Renal cortex interstitium (tissue), 11 donors: Measurements from ENCODE around the gene ARHGEF28. TPM values are rescaled to one million over a fixed set of nuclear protein-coding genes. Genes with fewer than 3 reads are reported as not detected.
A peak's percentile ranks its signal among the peaks of the same experiment; 100 is the strongest.

Source experiments
- DNase-seq, 11 donors: peaks; one replicate each; pipeline ENCODE4 v3.0.0-alpha.2; 2013; ENCODE audit warnings: low read depth in 9 of 11, low spot score in 4 of 11; ENCODE audit errors: extremely low read depth in 1 of 11
- polyA plus RNA-seq, 3 donors: library from polyadenylated mRNA; unstranded; fragments of 120-200 nt; gene quantifications; one replicate each; pipeline ENCODE4 v1.2.1, GENCODE V29; 2013; ENCODE audit not compliant: insufficient read length in 3 of 3

Gene ARHGEF28
- polyA plus RNA-seq, 3 donors = 40.8 to 70.9 (median 52.7) TPM

DNA sequence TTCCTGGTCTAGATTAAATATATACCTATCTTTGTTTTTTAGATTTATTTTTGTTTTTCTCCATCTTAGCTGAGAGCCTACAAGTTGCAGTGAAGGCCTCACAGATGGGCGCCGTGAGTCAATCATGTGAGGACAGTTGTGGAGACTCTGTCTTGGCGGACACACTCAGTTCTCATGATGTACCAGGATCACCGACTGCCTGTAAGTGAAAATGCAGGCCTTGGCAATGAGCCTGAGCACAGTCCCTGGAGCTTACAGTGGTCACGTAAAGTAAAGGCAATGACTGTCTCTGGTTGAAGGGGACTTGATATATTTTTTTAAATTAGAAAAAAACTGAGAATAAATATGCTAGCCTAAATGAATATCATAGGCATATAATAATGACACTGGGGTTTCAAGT lies 271.9 kb downstream of the ARHGEF28 start:
- DNase-seq = no peak

DNA sequence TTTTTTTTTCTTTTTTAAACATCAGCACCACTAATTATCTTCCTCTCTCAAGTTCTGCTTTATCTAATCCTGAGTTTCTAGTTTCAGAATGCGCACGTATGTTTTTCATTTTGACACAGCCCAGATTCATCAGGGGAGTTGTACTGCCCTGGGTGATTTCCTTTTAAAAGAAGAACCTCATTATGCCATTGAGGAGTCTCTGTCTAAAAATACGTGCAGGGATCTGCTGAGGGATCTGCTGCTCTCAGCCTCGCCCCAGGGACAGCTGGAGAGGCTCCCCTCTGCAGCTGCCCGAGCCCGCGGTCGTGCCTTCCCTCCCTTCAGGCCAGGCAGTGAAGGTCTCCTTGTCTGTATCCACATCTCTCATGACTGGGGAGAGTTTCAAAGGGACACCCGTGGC lies 273.1 kb downstream of the ARHGEF28 start:
- no peak for DNase-seq

DNA sequence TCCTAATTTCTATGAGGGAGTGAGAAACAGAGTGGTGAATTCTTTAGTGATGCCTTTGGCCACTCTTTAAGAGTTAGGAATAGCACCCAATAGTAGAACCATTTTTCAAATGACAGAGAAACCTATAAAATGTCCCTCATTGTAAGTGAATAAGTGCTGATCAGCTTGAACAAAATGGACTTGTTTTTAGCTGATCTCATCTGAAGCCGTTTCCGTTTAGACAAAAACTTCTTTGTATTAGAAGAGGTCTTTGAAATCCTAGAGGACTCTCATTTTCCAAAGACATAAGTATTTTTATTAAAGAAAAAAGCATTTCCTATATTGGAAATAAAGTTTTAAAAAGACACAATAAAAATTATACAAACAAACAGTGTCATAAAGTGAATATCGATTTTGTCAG lies 273.9 kb downstream of the ARHGEF28 start:
- no peak for DNase-seq

DNA sequence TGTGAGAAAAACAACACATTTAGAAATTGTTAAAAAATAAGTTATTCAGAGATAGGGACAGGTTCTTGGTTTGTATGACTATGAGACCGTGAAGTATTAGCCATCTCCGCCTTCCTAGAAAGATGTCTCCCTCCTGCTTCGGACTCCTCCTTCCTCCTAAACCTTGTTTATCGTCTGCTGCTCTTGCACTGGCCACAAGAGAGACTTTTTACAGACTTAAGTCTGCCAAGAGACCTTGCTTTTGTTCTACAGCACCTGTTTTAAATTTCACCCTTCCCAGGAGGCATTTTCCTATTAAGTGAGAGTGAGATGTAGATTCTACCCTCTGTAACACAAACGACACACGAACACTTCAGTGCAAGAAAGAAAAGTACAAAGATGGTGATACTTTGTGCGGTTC lies 274.6 kb downstream of the ARHGEF28 start:
- no peak for DNase-seq

DNA sequence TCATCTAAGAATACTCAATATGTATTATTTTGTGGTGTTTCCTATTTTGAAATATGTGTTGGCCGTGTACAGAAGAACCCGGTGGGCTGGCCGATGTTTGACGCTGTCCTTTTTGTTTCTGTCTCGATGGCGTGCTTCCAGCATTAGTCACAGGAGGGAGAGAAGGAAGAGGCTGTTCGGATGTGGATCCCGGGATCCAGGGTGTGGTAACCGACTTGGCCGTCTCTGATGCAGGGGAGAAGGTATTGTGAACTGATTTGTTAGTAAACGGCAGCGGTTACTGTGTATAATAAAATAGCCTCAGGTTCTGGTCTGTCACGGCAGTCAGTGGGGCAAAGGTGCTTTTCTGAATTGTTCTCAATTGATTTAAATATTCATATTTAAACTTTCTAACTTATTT lies 275.0 kb downstream of the ARHGEF28 start:
- DNase-seq = no peak

DNA sequence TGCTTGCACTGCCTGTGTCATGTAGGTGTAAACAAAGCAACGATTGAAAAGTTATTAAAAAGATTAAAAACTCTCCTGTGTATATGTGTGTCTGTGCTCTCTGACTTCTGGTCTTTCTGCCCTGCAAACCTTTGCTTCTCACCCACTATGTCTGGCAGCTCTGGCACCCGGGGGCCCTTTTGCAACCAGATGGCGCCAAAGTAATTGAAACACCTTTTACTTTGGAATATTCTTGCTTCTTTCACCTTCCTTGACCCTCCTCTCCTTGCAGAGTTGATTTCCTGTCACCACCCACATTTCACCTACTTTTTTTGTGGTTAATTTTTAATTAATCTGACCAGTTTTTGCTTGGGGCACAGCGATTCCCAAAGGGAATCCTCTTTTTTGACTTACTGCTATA lies 275.5 kb downstream of the ARHGEF28 start:
- DNase-seq = no peak

DNA sequence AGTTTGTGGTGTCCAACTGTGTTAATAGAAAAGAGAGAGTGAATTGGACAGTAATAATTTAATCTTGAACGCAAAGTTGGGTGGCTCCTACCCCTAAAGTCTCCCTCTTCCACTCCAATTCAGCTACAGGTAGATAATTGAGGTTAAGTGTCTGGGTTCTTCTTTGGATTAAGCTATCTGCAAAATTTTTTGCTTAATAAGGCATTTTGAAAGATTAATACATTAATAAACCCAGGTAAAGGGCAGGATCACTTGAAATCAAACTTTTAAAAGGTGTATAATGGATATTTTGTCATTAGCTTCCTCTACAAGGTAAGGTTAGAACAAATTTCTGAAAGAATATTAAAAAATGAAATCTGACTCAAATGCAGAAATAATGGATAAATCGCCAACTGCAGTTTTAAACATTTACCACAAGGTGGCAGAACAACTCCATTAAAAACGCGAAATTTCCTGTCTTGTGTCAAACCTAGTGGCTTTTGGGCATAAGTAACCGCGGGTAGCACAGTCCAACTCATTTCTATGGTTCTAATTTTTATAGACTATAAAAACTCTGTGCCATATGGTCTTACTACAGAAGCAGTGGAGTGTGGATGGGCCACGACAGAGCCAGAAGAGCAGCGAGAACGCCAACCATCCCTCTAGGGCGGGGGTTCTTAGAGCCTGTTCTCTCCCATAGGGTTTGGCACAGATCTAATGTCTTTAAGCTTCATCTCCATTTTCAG lies 276.5 kb downstream of the ARHGEF28 start:
- DNase-seq = peak in 7 of 11 donors; percentile 46 to 59 (median 57)

DNA sequence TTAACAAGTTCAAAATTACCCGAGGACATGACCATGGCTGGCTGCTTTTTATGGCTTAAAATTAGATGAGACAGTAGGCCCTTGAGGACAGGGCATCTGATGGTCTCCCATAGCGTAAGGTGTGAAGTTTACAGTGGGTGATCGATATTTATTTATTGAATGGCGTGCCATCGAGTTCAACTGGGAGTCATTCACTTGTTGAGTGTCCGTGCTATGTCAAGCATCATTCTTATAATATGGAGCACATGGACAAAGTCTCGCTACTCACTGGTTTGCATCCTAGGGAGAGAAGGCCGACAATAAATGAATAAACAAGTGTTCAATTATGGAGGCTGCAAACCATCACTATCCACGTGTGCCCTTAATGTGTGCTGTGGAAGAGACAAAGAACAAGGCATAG lies 277.2 kb downstream of the ARHGEF28 start:
- DNase-seq = no peak

DNA sequence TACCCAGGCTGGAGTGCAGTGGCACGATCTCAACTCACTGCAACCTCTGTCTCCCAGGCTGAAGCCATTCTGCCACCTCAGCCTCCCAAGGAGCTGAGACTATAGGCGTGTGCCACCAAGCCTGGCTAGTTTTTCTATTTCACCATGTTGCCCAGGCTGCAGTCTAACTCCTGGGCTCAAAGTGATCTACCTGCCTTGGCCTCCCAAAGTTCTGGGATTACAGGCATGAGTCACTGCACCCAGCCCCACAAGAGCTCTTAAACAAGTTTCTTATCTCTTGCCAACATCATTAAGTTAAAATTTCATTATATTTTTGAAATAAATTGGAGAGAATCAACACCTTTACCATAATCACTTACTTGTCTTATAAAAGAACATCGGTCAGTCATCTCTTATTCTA lies 280.3 kb downstream of the ARHGEF28 start:
- DNase-seq = no peak

DNA sequence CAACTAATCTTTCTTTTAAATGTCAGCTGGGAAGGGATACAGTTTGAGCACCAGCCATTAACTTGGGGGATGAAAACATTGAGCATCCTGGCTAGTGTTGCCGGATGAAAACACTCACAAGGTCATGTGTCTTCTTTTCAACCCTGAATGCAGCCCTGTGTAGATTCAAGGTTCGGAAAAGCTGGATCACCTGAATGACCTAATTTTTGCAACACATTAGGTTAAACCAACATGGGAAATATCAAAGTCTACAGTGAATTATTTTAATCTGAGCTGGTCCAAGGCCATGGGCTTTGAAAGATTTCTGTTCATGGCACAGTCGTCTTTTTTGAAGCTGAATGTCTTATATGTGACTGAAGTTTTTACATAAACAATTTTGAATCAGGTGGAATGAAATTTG lies 281.2 kb downstream of the ARHGEF28 start:
- DNase-seq = no peak

DNA sequence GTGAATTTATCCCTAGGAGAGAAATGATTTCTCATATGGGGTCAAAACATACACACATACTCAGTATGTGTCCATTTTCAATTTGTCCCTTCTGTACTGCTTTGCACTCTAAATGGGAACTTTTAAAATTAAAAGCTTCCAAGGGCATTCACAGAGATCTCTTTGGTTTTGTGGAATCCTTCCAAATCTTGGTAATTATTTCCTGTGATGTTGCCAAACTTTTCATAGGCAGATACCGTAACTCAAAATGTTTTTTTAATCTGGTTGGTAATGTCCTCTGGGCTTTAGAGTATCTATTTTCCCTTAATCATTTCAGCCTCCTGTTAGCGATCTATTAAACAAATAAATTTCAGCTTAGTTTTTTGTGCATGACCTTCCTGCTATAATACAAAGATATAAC lies 282.4 kb downstream of the ARHGEF28 start:
- DNase-seq = no peak

DNA sequence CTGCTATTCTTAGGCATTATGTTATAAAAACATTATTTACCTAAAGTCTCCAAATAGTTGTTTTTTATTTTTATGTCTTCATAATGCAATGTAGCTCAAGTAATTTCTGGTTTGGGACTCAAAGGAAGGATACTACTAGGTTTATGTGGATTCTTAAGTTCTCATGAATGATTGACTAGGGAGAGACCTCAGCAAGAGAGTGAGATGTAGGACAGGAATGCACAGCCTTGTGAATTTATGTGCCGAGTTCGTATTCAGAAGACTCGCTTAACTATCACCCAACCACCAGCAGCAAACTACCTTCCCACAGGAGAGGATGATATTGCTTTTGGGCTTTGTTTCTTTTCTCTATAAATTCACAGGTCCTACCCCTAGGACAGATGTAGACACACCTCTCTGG lies 282.9 kb downstream of the ARHGEF28 start:
- no peak for DNase-seq

DNA sequence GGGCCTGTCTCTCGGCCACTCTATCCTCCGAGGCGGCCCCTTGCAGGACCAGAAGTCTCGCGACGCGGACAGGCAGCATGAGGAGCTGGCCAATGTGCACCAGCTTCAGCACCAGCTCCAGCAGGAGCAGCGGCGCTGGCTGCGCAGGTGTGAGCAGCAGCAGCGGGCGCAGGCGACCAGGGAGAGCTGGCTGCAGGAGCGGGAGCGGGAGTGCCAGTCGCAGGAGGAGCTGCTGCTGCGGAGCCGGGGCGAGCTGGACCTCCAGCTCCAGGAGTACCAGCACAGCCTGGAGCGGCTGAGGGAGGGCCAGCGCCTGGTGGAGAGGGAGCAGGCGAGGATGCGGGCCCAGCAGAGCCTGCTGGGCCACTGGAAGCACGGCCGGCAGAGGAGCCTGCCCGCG lies 283.5 kb downstream of the ARHGEF28 start:
- no peak for DNase-seq

DNA sequence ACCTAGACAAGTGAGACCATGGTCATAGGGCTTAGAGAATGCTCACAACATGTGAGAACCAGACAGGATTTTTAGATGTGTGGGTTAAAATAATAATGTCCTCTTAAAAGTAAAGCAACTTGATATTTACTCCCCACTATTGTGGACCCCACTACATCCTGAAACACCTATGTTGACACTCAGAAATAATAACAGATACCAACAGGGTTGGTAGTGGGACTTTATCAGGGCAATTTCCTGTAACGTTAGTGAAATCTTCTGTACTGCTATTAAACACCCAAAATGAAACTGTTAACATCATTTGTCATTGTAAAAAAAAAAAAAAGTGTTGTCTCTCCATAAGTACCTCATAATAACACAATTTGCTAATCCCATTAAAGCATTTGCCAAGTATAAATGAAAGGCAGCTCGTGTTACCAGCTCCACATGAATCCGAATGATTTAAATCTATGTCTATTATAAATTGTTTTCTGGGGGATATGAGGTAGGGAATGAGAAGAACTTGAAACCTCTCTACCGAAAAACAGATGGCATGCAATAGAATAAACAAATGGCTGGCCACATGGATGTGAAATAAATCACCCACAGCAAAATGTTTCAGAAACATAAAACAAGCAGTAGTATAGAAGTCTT lies 285.9 kb downstream of the ARHGEF28 start:
- no peak for DNase-seq

DNA sequence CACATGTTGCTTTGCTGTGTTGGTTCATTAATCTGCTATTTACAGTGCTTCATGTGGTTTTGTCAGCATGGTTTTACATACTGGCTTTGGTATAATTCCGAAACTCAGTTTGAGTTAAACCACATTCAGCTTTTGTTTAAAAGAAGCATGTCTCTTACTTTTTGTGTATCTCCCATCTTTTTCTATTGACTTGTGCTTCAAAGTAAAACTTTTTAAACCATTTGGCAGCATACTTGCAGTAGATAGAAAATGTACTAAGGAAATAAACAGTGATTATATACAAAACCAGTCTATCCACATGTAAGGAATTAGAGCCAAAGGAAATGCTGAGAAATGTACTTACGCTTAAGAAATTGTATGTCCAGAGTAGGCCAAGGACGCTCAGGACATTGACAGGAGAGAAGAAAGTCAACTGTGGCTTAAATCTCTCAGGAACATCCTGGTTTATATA lies 286.9 kb downstream of the ARHGEF28 start:
- DNase-seq = no peak

DNA sequence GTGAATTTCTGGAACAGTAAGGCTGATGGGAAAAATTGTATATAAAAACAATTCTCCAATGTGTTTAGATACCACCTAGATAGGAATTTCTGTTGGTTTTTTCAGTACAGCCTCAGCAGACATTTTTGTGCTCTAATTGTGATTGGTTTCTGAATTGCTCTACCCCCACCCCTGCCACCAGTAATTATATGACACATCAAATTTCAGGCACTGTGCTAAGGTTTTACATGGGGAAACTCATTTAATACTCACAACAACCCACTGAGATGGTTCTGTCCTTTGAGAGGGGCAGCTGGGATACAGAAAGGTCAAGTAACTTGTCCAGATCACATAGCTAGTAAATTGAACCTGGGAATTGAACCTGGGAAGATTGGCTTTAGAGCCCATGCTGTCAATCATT lies 288.0 kb downstream of the ARHGEF28 start:
- DNase-seq = no peak

DNA sequence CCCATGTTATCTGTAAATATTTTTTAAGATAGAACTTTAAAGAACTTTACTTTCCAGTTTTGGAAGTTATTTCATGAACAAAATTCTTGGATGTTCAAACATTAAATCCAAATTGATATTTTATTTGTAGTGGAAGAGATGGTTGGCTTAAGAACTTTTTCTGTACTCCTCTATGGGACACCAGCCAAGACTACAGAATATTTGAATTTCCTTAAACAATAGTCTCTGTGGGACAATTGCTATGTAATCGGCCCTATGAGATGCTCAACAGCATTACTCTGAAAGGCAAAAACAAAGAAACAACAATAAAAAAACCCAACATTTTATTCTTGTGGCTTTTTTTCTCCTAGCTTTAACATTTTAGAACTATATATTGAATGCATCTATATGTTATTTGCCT lies 289.3 kb downstream of the ARHGEF28 start:
- no peak for DNase-seq

DNA sequence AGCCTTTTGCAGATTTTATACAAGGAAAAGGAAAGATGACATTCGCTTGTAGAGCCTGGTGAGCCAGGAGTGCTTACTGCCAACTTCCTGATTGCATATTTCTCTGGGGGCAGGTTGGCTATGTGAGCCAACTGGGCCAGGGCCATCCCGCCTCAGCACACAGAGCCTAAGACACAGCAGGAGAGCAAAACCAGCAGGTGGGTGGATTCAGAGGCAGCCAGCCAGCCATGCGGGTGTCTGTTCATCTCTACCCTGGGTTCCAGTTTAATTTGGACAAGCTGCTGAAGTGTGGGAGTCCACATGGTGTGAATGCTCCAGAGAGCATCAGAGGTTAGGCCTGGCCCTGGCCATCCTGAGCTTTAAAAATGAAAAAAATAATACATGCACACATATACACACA lies 291.4 kb downstream of the ARHGEF28 start:
- DNase-seq = no peak

DNA sequence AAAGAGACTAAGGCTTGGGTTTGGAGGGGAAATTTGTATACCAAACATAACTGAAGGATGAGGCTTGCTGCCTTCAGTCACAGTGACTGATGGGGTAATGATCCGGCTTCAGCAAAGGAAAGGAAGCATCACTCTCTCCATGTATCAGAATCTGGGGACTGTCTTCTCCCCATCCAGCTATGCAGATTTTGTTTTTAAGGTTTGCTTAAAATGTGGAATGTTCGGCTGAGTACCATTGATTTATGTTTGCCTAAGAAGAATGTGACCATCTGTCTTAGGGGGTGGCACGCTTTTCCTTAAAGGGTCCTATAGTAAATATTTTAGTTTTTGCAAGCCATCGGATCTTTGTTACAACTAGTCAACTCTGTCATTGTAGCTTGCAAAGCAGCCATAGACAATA lies 291.9 kb downstream of the ARHGEF28 start:
- DNase-seq = no peak

DNA sequence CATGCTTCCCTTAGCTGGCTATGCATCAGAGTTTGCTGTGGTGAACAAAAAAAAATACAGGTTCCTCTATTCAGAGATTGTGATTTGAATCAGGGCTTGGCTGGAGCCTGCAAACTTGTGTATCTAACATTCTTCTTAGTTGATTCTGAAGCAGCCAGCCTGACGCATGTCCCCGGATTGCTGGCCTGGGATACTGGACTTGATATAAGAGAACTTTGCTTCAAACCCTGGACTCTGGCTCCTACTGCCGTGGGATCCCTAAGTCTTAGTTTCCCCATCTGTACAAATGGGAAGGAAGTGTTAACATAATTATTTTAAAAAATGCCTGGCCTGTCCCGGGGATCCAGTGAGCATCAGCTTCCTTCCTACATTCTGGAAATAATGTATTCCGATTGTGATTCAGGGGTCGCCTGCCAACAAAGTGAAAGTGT lies 292.8 kb downstream of the ARHGEF28 start:
- DNase-seq = no peak

DNA sequence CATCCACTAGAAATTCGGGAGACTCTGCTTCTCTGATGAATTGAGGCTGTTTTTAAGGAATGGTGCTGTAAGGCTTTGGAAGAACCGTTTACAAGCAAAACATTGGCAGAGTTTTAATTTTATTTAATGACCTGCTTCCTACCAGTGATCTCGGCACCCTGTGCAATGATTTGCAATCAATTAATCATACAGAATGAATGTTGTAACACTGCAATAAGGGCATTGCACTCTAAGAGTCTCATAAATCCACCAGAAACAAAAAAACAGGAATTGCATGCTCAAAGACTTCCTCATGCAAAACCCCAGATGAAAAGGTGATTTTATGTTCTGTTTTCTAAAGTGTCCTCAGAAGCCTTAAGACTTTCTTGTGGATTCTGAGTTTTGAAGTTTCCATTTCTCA lies 295.7 kb downstream of the ARHGEF28 start:
- DNase-seq = no peak
